HUES6 (cell line): ENCODE measurements around the gene AQP12A.

ENCODE experiments used
- H3K27ac ChIP-seq: 2 replicates; pipeline ENCODE4 v1.7.0; 2013; ENCODE audit warnings: low read depth, mild to moderate bottlenecking, low read length, inconsistent platforms
- H3K27me3 ChIP-seq: 2 replicates; pipeline ENCODE4 v1.6.1; 2013; ENCODE audit warnings: low read length; ENCODE audit not compliant: control insufficient read depth, insufficient read depth
- H3K36me3 ChIP-seq: 2 replicates; pipeline ENCODE4 v1.6.1; 2013; ENCODE audit warnings: low read length; ENCODE audit not compliant: control insufficient read depth, insufficient read depth
- H3K4me1 ChIP-seq: 2 replicates; pipeline ENCODE4 v1.6.1; 2013; ENCODE audit warnings: low read length; ENCODE audit not compliant: control insufficient read depth, insufficient read depth
- H3K4me3 ChIP-seq: 2 replicates; pipeline ENCODE4 v1.5.1; 2013; ENCODE audit warnings: low read depth, low read length
- H3K9ac ChIP-seq: one replicate; pipeline ENCODE4 v1.6.1; 2013; ENCODE audit warnings: mild to moderate bottlenecking, low read length
- H3K9me3 ChIP-seq: 2 replicates; pipeline ENCODE4 v1.6.1; 2013; ENCODE audit warnings: low read depth, low read length; ENCODE audit not compliant: control insufficient read depth, insufficient read depth

The AQP12A gene

DNA sequence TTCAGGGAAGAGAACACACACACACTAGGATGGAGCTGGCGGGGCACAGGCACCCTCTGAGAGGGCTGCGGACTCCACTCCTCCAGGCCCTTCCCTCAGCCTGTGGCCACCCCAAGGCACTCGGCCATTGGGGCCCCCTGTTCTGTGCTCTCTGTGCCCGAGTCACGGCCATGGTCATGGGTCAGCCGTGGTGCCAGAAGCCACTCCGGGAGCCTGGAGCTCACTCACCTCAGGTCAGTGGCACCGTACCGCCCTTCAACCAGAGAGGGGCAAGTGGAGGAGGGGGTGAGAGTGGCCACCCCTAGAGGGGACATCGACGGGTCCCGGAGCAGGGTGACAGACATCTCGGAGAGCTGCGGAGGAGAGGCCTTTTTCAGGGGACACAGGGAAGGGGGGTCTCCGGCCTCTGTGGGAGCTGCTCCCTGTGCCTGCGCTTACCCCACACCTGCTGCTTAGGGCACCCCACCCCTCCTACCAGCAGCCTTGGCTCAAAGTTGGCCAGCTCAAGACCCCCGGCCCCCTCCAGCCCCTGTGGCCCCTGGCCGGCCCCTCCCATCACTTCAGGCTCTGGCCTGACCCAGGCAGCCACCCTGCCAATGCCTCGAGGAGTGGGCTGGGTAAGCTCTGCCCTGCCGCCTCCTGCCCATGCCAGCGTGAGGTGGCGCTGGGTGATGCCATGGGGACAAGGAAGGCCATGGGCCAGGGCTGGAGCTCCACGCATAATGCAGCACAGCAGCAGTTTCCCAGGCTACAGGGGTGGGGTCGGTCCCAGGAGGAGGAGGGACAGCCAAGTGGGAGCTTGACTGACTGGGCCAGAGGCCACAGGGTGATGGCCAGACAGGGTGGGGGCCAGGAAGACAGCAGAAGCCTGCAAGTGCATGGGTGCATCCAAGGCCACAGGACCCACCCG lies 29.3 kb downstream of the AQP12A start:
- Histone ChIP-seq H3K4me1 (no peaks in the 10 kb centered on the region), H3K4me3 (no peak overlapping the region), H3K9me3 (no peaks in the 10 kb centered on the region), H3K27me3 (no peaks in the 10 kb centered on the region), H3K27ac (no peak overlapping the region), H3K9ac (no peak overlapping the region), H3K36me3 (peaks cover 97% of the 10 kb centered on the region)

- Histone ChIP-seq H3K9ac (no peak overlapping the region), H3K27me3 (no peaks in the 10 kb centered on the region), H3K4me3 (no peak overlapping the region), H3K4me1 (no peaks in the 10 kb centered on the region), H3K36me3 (peaks cover 98% of the 10 kb centered on the region), H3K9me3 (no peaks in the 10 kb centered on the region), H3K27ac (no peak overlapping the region)
These were observed 30.0 kb downstream of the AQP12A start for GRCh38 chr2:240721596-240722180.

- Histone ChIP-seq H3K9me3 (no peaks in the 10 kb centered on the region), H3K36me3 (peaks cover 99% of the 10 kb centered on the region), H3K27me3 (no peaks in the 10 kb centered on the region), H3K4me3 (no peak overlapping the region), H3K27ac (no peak overlapping the region), H3K4me1 (no peaks in the 10 kb centered on the region), H3K9ac (no peak overlapping the region)
These were observed 30.7 kb downstream of the AQP12A start for GRCh38 chr2:240722376-240722775.

GRCh38 chr2:240722796-240723735 lies 31.4 kb downstream of the AQP12A start:
- no peaks in the 10 kb centered on the region for H3K4me1 ChIP-seq
- H3K4me3 ChIP-seq = no peak overlapping the region
- peaks cover 95% of the 10 kb centered on the region for H3K36me3 ChIP-seq
- no peaks in the 10 kb centered on the region for H3K9me3 ChIP-seq
- no peaks in the 10 kb centered on the region for H3K27me3 ChIP-seq
- no peak overlapping the region for H3K27ac ChIP-seq
- no peak overlapping the region for H3K9ac ChIP-seq

- Histone ChIP-seq H3K27me3 (no peaks in the 10 kb centered on the region), H3K4me3 (no peak overlapping the region), H3K9me3 (no peaks in the 10 kb centered on the region), H3K27ac (no peak overlapping the region), H3K4me1 (no peaks in the 10 kb centered on the region), H3K9ac (no peak overlapping the region), H3K36me3 (peaks cover 94% of the 10 kb centered on the region)
These were observed 32.2 kb downstream of the AQP12A start for GRCh38 chr2:240723851-240724250.

- H3K9ac ChIP-seq = no peak overlapping the region
- no peaks in the 10 kb centered on the region for H3K9me3 ChIP-seq
- H3K36me3 ChIP-seq = peaks cover 90% of the 10 kb centered on the region
- H3K4me3 ChIP-seq = no peak overlapping the region
- H3K4me1 ChIP-seq = no peaks in the 10 kb centered on the region
- H3K27me3 ChIP-seq = no peaks in the 10 kb centered on the region
- no peak overlapping the region for H3K27ac ChIP-seq
These were observed 32.8 kb downstream of the AQP12A start for GRCh38 chr2:240724431-240724830.

GRCh38 chr2:240725266-240725665 lies 33.6 kb downstream of the AQP12A start:
- Histone ChIP-seq H3K27ac (no peak overlapping the region), H3K27me3 (no peaks in the 10 kb centered on the region), H3K36me3 (peaks cover 89% of the 10 kb centered on the region), H3K4me1 (no peaks in the 10 kb centered on the region), H3K9me3 (no peaks in the 10 kb centered on the region), H3K9ac (no peak overlapping the region), H3K4me3 (no peak overlapping the region)

GRCh38 chr2:240725671-240726070 lies 34.0 kb downstream of the AQP12A start:
- no peaks in the 10 kb centered on the region for H3K9me3 ChIP-seq
- H3K4me3 ChIP-seq = no peak overlapping the region
- no peaks in the 10 kb centered on the region for H3K27me3 ChIP-seq
- H3K9ac ChIP-seq = no peak overlapping the region
- peaks cover 89% of the 10 kb centered on the region for H3K36me3 ChIP-seq
- H3K27ac ChIP-seq = no peak overlapping the region
- H3K4me1 ChIP-seq = no peaks in the 10 kb centered on the region

- H3K27ac ChIP-seq = no peak overlapping the region
- H3K9me3 ChIP-seq = no peaks in the 10 kb centered on the region
- no peak overlapping the region for H3K4me3 ChIP-seq
- peaks cover 2% of the 10 kb centered on the region; the same call in 1 of the 2 replicates for H3K4me1 ChIP-seq
- peaks cover 80% of the 10 kb centered on the region for H3K36me3 ChIP-seq
- no peaks in the 10 kb centered on the region for H3K27me3 ChIP-seq
- no peak overlapping the region for H3K9ac ChIP-seq
These were observed 35.2 kb downstream of the AQP12A start for GRCh38 chr2:240726876-240727275.

DNA sequence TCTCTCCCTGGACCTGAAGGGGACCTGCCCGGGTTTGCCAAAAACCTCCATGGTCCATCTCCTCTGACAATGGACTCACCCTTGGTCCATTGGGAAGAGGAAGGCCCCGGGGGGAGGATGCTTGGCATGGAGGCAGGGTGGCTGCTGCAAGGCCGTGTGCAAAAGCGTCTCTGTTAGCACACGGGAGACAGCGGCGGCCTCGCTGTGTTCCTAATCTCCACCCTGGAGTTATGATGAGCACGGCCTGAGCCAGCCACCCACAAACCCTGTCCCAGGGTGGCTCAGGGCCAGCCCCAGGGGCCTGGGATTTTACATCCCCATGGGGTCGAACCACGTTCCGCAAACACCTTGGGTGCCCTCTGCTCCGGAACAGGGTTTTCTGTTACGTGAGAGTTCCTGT lies 35.8 kb downstream of the AQP12A start:
- Histone ChIP-seq H3K4me1 (peaks cover 2% of the 10 kb centered on the region; the same call in 1 of the 2 replicates), H3K9me3 (no peaks in the 10 kb centered on the region), H3K27ac (no peak overlapping the region), H3K36me3 (peaks cover 74% of the 10 kb centered on the region), H3K4me3 (no peak overlapping the region), H3K27me3 (no peaks in the 10 kb centered on the region), H3K9ac (no peak overlapping the region)
